Measurements from ENCODE around the gene PAX4. TPM values are rescaled to one million over a fixed set of nuclear protein-coding genes. Genes with fewer than 3 reads are reported as not detected.

The PAX4 gene
- total RNA-seq, 6 donors from 2014 or later: not detected

DNA sequence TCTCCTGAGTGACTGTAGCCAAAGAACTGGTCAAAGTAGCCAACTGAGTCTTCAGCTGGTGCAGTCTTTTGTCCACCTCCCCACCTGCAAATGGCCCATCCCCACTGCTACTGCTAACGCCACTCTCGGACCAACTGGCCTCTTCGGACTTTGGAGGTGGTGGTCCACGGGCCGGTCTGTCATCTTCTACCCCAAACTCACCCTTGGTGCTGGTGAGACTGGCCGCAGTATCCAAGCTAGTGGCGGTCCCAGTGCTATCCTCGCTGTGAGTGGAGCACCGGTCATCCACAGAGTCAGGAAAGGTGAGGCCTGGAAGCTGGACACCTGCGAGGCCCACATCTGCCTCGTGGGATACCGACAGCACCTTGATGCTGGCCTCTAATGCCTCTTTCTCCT lies 33.3 kb downstream of the PAX4 start:
- Histone ChIP-seq H3K4me3 (peak overlapping the region; percentile 63 to 92 (median 86)), H3K4me1 (peaks cover 42 to 70% (median 49%) of the 10 kb centered on the region in 4 donors), H3K27ac (peak overlapping the region; percentile 85 to 93 (median 92)), H3K9me3 (no peaks in the 10 kb centered on the region), H3K27me3 (no peaks in the 10 kb centered on the region), H3K36me3 (peaks cover 6 to 24% (median 22%) of the 10 kb centered on the region in 4 donors)
- TF ChIP-seq POLR2AphosphoS5 (IDR thresholded peaks at IDR 0.05): no peak
- TF ChIP-seq, protein P1, sequence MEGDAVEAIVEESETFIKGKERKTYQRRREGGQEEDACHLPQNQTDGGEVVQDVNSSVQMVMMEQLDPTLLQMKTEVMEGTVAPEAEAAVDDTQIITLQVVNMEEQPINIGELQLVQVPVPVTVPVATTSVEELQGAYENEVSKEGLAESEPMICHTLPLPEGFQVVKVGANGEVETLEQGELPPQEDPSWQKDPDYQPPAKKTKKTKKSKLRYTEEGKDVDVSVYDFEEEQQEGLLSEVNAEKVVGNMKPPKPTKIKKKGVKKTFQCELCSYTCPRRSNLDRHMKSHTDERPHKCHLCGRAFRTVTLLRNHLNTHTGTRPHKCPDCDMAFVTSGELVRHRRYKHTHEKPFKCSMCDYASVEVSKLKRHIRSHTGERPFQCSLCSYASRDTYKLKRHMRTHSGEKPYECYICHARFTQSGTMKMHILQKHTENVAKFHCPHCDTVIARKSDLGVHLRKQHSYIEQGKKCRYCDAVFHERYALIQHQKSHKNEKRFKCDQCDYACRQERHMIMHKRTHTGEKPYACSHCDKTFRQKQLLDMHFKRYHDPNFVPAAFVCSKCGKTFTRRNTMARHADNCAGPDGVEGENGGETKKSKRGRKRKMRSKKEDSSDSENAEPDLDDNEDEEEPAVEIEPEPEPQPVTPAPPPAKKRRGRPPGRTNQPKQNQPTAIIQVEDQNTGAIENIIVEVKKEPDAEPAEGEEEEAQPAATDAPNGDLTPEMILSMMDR (IDR thresholded peaks at IDR 0.05): no peak
- TF ChIP-seq EP300 (IDR thresholded peaks at IDR 0.05): no peak
- TF ChIP-seq POLR2A (IDR thresholded peaks at IDR 0.05): no peak
- DNase-seq: no peak
- ATAC-seq (ENCODE audit: low FRiP score in 2 of 2): no peak
- 36 to 53% methylated on average over 5 to 12 of the region's 12 CpGs for WGBS, 2 donors

DNA sequence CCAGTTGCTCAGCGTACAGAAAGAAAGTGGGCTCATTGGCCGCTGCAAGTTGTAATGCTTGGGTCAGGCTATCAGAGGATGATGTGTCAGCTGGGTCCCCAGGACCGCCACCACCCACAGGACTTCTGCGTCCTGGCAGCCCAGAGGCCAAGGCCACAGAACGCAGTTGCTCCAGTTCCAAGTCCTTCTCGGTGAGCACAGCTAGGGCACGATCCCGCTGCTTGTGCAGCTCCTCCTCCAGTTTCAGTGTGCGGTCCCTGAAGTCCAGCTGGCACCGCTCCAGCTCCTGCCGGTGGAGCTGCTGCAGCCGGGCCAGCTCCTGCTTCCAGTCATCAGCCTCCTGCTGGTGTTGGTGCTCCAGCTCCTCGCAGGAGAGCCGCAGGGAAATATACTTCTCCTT lies 35.6 kb downstream of the PAX4 start:
- H3K9me3 ChIP-seq: no peaks in the 10 kb centered on the region
- WGBS, 2 donors: 98 to 100% methylated on average over 4 to 14 of the region's 14 CpGs
- peak in 1 of 2 donors; percentile 45 for DNase-seq
- no peak for ATAC-seq (ENCODE audit: low FRiP score in 2 of 2)
- H3K27ac ChIP-seq: no peak overlapping the region
- H3K4me3 ChIP-seq: no peak overlapping the region
- H3K36me3 ChIP-seq: peaks cover 6 to 32% (median 22%) of the 10 kb centered on the region in 4 donors
- no peaks in the 10 kb centered on the region for H3K27me3 ChIP-seq
- H3K4me1 ChIP-seq: peaks cover 32 to 54% (median 35%) of the 10 kb centered on the region in 4 donors
- TF ChIP-seq EP300 (IDR thresholded peaks at IDR 0.05) (no peak), POLR2AphosphoS5 (IDR thresholded peaks at IDR 0.05) (no peak), POLR2A (IDR thresholded peaks at IDR 0.05) (no peak)
- TF ChIP-seq, protein P1 (IDR thresholded peaks at IDR 0.05): no peak

DNA sequence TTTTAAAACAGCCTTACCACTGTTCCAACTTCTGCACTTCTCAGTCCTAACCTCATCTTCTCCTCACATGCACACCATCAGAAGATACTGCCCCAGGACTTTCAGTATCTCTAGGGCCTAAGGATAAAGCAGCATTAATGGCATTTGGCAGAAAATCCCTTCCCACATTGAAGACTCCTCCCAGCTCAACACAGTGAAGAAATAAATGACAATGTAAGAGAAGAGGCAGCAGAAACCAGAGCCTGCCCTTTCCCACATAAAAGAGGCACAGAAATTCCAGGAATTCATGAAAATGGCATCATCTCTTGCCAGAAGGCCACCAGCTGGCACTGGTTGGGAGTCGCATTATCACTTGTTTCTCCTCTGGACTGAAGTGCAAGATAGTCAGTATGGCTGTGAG lies 36.2 kb downstream of the PAX4 start:
- H3K4me3 ChIP-seq: no peak overlapping the region
- TF ChIP-seq, protein P1 (IDR thresholded peaks at IDR 0.05): no peak
- no peak for TF ChIP-seq POLR2A (IDR thresholded peaks at IDR 0.05)
- no peak for TF ChIP-seq POLR2AphosphoS5 (IDR thresholded peaks at IDR 0.05)
- TF ChIP-seq EP300 (IDR thresholded peaks at IDR 0.05): no peak

DNA sequence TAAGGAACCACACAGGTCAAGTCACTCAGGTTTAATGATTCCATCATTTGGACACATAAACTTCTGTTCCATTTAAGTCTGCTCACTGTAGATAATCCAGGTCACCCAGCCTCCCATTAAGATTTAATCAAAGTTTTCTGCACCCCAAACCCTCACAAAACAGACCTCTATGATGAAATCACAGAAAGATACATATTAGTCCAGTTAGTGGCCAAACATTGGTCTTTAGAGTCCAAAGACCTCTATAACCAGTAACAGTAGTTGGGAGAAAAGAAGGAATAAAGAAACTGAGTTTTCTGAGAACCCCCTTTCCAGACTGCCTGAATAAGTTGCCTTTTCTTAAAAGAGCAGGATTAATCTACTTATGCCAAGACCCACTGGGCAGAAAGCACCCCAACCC lies 37.3 kb downstream of the PAX4 start:
- Histone ChIP-seq H3K4me1 (peaks cover 27 to 45% (median 35%) of the 10 kb centered on the region in 4 donors), H3K36me3 (peaks cover 6 to 32% (median 22%) of the 10 kb centered on the region in 4 donors), H3K4me3 (no peak overlapping the region), H3K9me3 (no peaks in the 10 kb centered on the region), H3K27me3 (no peaks in the 10 kb centered on the region), H3K27ac (no peak overlapping the region)
- ATAC-seq (ENCODE audit: low FRiP score in 2 of 2): no peak
- TF ChIP-seq, protein P1 (IDR thresholded peaks at IDR 0.05): no peak
- TF ChIP-seq POLR2A (IDR thresholded peaks at IDR 0.05): no peak
- no peak for TF ChIP-seq POLR2AphosphoS5 (IDR thresholded peaks at IDR 0.05)
- TF ChIP-seq EP300 (IDR thresholded peaks at IDR 0.05): no peak
- DNase-seq: no peak

More for the DNA sequence above, 36.2 kb downstream of the PAX4 start:
- ATAC-seq (ENCODE audit: low FRiP score in 2 of 2) (no peak), DNase-seq (no peak)
- Histone ChIP-seq H3K9me3 (no peaks in the 10 kb centered on the region), H3K27me3 (no peaks in the 10 kb centered on the region), H3K27ac (no peak overlapping the region), H3K4me1 (peaks cover 32 to 51% (median 35%) of the 10 kb centered on the region in 4 donors), H3K36me3 (peaks cover 6 to 32% (median 22%) of the 10 kb centered on the region in 4 donors)
- WGBS, 2 donors: 87 to 92% methylated on average over 1 of the region's 1 CpG

DNA sequence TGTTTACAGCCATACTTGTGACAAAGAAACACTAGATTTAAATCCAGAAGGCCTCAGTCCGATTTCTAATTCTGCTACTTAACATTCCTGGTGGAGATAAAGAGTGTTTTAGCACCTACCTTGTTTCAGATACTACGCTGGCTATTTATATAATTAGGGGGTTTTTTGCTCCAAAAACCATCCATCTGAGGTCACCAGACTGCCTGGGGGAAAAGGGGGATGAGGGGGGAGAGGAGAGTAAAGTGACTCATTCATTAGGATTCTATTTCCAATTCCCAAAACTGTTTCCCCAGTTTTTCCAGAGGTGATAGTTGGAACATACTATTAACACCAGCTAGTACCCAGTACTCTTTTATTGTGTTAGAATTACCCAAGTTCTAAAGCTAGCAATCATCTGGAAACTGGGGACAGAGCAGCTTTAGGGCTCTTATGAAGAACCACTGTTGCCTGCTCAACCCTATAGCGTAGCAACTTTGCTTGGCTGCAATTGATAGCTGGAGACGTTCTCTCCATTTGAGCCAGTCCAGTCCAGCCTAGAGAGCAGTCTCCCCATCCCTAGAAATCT lies 39.1 kb downstream of the PAX4 start:
- peaks cover 18 to 32% (median 23%) of the 10 kb centered on the region in 4 donors for H3K4me1 ChIP-seq
- peaks cover 6 to 41% (median 22%) of the 10 kb centered on the region in 4 donors for H3K36me3 ChIP-seq
- ATAC-seq (ENCODE audit: low FRiP score in 2 of 2) (no peak), DNase-seq (no peak)
- H3K27ac ChIP-seq: no peak overlapping the region
- 84% methylated on average over 4 of the region's 4 CpGs for WGBS, 2 donors
- no peak overlapping the region for H3K4me3 ChIP-seq
- TF ChIP-seq EP300 (IDR thresholded peaks at IDR 0.05) (no peak), POLR2AphosphoS5 (IDR thresholded peaks at IDR 0.05) (no peak), POLR2A (IDR thresholded peaks at IDR 0.05) (no peak)
- TF ChIP-seq, protein P1 (IDR thresholded peaks at IDR 0.05): no peak
- H3K9me3 ChIP-seq: no peaks in the 10 kb centered on the region
- H3K27me3 ChIP-seq: no peaks in the 10 kb centered on the region
